Measurements from ENCODE around the gene FXR2.

Gene FXR2

GRCh38 chr17:7588553-7589203, 26.0 kb downstream of the FXR2 start:
- no peak for TF ChIP-seq ZNF274 (IDR thresholded peaks at IDR 0.05; ENCODE audit: low read depth, low read length)
- no peak overlapping the region for H3K4me3 ChIP-seq (ENCODE audit: low read length)

DNA sequence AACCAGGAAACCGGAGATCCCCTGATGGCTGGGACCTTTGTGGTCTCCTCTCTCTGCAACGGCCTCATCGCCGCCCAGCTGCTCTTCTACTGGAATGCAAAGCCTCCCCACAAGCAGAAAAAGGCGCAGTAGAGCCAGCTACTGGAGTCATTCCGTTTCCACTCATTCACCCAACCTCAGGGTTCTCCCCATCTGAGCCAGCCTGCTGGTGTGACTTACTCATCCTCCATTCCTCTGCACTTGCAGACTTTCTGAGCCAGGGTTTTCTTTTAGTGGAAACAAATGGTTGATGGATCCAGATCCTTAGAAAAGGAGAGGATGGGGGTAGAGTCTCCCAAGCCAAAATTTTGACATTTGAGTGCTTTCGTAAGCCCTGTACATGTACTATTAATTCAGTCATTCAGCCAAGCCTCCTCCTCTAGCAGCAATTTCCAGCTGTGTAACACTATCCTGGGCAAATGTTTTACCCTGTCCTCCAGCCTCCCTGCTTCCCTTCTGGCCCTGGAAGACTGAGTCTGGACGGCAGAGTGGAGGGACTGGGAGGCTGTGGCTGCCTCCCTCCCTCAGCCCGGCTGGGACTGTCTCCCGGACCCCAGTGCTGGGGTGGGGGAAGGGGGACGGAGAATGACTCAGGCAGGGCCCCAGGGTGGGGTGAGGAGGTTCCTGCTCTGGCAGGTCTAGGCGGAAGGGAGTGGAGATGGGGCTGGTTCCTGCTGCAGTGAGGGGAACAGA, 27.1 kb downstream of the FXR2 start:
- TF ChIP-seq ZNF274 (IDR thresholded peaks at IDR 0.05; ENCODE audit: low read depth, low read length): no peak
- no peak overlapping the region for H3K4me3 ChIP-seq (ENCODE audit: low read length)

- TF ChIP-seq ZNF274 (IDR thresholded peaks at IDR 0.05; ENCODE audit: low read depth, low read length): no peak
- H3K4me3 ChIP-seq (ENCODE audit: low read length): no peak overlapping the region
Measured at GRCh38 chr17:7586673-7587419, 27.9 kb downstream of the FXR2 start.

- TF ChIP-seq ZNF274 (IDR thresholded peaks at IDR 0.05; ENCODE audit: low read depth, low read length): no peak
- peak within 1 kb of the TSS; percentile 92 for H3K4me3 ChIP-seq (ENCODE audit: low read length)
Measured at GRCh38 chr17:7583253-7584109, 31.2 kb downstream of the FXR2 start, which contains the start of gene MPDU1. TSS of gene MPDU1 (plus strand) at chr17:7583852. CDS start at chr17:7583863, 11 bp downstream.

GRCh38 chr17:7582396-7583252, 32.1 kb downstream of the FXR2 start:
- TF ChIP-seq ZNF274 (IDR thresholded peaks at IDR 0.05; ENCODE audit: low read depth, low read length): no peak
- H3K4me3 ChIP-seq (ENCODE audit: low read length): peak overlapping the region; percentile 92; the same call in 1 of the 2 replicates

GRCh38 chr17:7580604-7581575, 33.8 kb downstream of the FXR2 start:
- H3K4me3 ChIP-seq (ENCODE audit: low read length): no peak overlapping the region
- no peak for TF ChIP-seq ZNF274 (IDR thresholded peaks at IDR 0.05; ENCODE audit: low read depth, low read length)

DNA sequence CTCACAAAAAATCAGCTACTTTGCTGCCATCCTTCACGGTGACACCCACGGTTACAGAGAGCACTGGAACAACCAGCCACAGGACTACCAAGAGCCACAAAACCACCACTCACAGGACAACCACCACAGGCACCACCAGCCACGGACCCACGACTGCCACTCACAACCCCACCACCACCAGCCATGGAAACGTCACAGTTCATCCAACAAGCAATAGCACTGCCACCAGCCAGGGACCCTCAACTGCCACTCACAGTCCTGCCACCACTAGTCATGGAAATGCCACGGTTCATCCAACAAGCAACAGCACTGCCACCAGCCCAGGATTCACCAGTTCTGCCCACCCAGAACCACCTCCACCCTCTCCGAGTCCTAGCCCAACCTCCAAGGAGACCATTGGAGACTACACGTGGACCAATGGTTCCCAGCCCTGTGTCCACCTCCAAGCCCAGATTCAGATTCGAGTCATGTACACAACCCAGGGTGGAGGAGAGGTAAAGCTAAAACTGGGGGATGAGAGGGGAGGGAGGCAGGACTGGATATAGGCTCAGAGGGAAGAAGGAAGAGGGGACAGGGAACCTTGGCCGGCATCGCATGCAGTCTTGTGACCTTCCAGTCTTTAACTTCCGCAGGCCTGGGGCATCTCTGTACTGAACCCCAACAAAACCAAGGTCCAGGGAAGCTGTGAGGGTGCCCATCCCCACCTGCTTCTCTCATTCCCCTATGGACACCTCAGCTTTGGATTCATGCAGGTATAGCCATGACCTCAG, 34.7 kb downstream of the FXR2 start:
- no peak for TF ChIP-seq ZNF274 (IDR thresholded peaks at IDR 0.05; ENCODE audit: low read depth, low read length)
- H3K4me3 ChIP-seq (ENCODE audit: low read length): no peak overlapping the region

- H3K4me3 ChIP-seq (ENCODE audit: low read length): no peak within 1 kb of the TSS
- no peak for TF ChIP-seq ZNF274 (IDR thresholded peaks at IDR 0.05; ENCODE audit: low read depth, low read length)
Measured at GRCh38 chr17:7579001-7579833, 35.5 kb downstream of the FXR2 start, which contains the start of gene CD68. TSS of gene CD68 (plus strand) at chr17:7579638. CDS start at chr17:7579678, 40 bp downstream.

- no peak for TF ChIP-seq ZNF274 (IDR thresholded peaks at IDR 0.05; ENCODE audit: low read depth, low read length)
- no peak overlapping the region for H3K4me3 ChIP-seq (ENCODE audit: low read length)
Measured at GRCh38 chr17:7577327-7578199, 37.1 kb downstream of the FXR2 start.

All from GM08714 (cell line).